Type B pancreatic cell (in vitro differentiated cells): ENCODE results near the gene HLF. TPM values are rescaled to one million over a fixed set of nuclear protein-coding genes. Genes with fewer than 3 reads are reported as not detected.
A peak's percentile ranks its signal among the peaks of the same experiment; 100 is the strongest.

Experiments
- DNase-seq: peaks from one replicate; pipeline ENCODE4 v3.0.0; 2021; ENCODE audit warnings: mixed read lengths; ENCODE audit not compliant: unreplicated experiment; ENCODE audit errors: extremely low spot score
- H3K27ac Mint-ChIP-seq: 2 replicates; pipeline ENCODE4 v1.8.0; 2021; ENCODE audit warnings: mild to moderate bottlenecking, mixed read lengths
- H3K27me3 Mint-ChIP-seq: 2 replicates; pipeline ENCODE4 v1.8.0; 2021; ENCODE audit warnings: mixed read lengths
- H3K36me3 Mint-ChIP-seq: 2 replicates; pipeline ENCODE4 v1.8.0; 2021; ENCODE audit warnings: mixed read lengths
- H3K4me1 Mint-ChIP-seq: one replicate; pipeline ENCODE4 v1.8.0; 2021; ENCODE audit warnings: mixed read lengths; ENCODE audit not compliant: unreplicated experiment
- H3K4me3 Mint-ChIP-seq: 2 replicates; pipeline ENCODE4 v1.8.0; 2021; ENCODE audit warnings: mild to moderate bottlenecking, mixed read lengths
- H3K9me3 Mint-ChIP-seq: 2 replicates; pipeline ENCODE4 v1.8.0; 2021; ENCODE audit warnings: mixed read lengths
- CTCF ChIP-seq: fragments of 200-600 bp; sonication (generic); conservative IDR thresholded peaks from 2 replicates; pipeline ENCODE4 v1.5.0; 2021; ENCODE audit warnings: antibody characterized with exemption, mild to moderate bottlenecking
- total RNA-seq: library from RNA; stranded (reverse); gene quantifications from 2 replicates; pipeline ENCODE4 v1.2.1, GENCODE V29; 2021; ENCODE audit warnings: low replicate concordance

The HLF gene
- total RNA-seq, 1 donor from 2014 or later, result 2.6 TPM

GRCh38 chr17:55263569-55264277, 1.0 kb upstream of the HLF start:
- H3K9me3 Mint-ChIP-seq, result no peaks in the 10 kb centered on the region
- DNase-seq, result no peak
- no peaks in the 10 kb centered on the region for H3K36me3 Mint-ChIP-seq
- H3K27ac Mint-ChIP-seq, result no peak overlapping the region
- H3K4me1 Mint-ChIP-seq, result peaks cover 6% of the 10 kb centered on the region
- H3K4me3 Mint-ChIP-seq, result peak overlapping the region; percentile 84
- TF ChIP-seq CTCF, result no peak
- peaks cover 70% of the 10 kb centered on the region for H3K27me3 Mint-ChIP-seq

- Mint-ChIP-seq H3K36me3 (no peaks in the 10 kb centered on the region), H3K4me3 (peak overlapping the region; percentile 84), H3K27me3 (peaks cover 75% of the 10 kb centered on the region), H3K9me3 (no peaks in the 10 kb centered on the region), H3K27ac (no peak overlapping the region), H3K4me1 (peaks cover 6% of the 10 kb centered on the region)
- no peak for DNase-seq
- TF ChIP-seq CTCF, result no peak
These were observed 499 bp upstream of the HLF start for GRCh38 chr17:55264278-55264644.

GRCh38 chr17:55265311-55266021, 706 bp downstream of the HLF start:
- Mint-ChIP-seq H3K36me3 (no peaks in the 10 kb centered on the region), H3K27ac (no peak overlapping the region), H3K4me1 (peaks cover 6% of the 10 kb centered on the region), H3K9me3 (no peaks in the 10 kb centered on the region), H3K27me3 (peaks cover 84% of the 10 kb centered on the region), H3K4me3 (peak overlapping the region; percentile 77)
- DNase-seq, result no peak
- TF ChIP-seq CTCF, result no peak

- TF ChIP-seq CTCF, result no peak
- no peaks in the 10 kb centered on the region for H3K36me3 Mint-ChIP-seq
- no peak for DNase-seq
- no peaks in the 10 kb centered on the region for H3K9me3 Mint-ChIP-seq
- peaks cover 80% of the 10 kb centered on the region for H3K27me3 Mint-ChIP-seq
- peaks cover 6% of the 10 kb centered on the region for H3K4me1 Mint-ChIP-seq
- H3K4me3 Mint-ChIP-seq, result peak overlapping the region; percentile 77
- H3K27ac Mint-ChIP-seq, result no peak overlapping the region
These were observed 1.5 kb downstream of the HLF start for GRCh38 chr17:55266051-55266957.

- no peak overlapping the region for H3K27ac Mint-ChIP-seq
- H3K4me3 Mint-ChIP-seq, result peak overlapping the region; percentile 77
- TF ChIP-seq CTCF, result no peak
- no peaks in the 10 kb centered on the region for H3K36me3 Mint-ChIP-seq
- H3K9me3 Mint-ChIP-seq, result no peaks in the 10 kb centered on the region
- peaks cover 6% of the 10 kb centered on the region for H3K4me1 Mint-ChIP-seq
- H3K27me3 Mint-ChIP-seq, result peaks cover 76% of the 10 kb centered on the region
- no peak for DNase-seq
These were observed 2.4 kb downstream of the HLF start for GRCh38 chr17:55266958-55267688.
